GM10266 (cell line): Measurements from ENCODE around the gene FBXL4.
A peak's percentile ranks its signal among the peaks of the same experiment; 100 is the strongest.

Experiments used
- DNase-seq: peaks from one replicate; pipeline ENCODE4 v3.0.0; 2012; ENCODE audit errors: extremely low spot score
- TF ChIP-seq, protein P1 (sequence below): IDR thresholded peaks from 2 replicates; pipeline ENCODE4 v1.5.1; 2012; ENCODE audit warnings: mild to moderate bottlenecking, low read depth; ENCODE audit not compliant: control insufficient read depth, insufficient read depth; ENCODE audit errors: missing control alignments

FBXL4 gene

DNA sequence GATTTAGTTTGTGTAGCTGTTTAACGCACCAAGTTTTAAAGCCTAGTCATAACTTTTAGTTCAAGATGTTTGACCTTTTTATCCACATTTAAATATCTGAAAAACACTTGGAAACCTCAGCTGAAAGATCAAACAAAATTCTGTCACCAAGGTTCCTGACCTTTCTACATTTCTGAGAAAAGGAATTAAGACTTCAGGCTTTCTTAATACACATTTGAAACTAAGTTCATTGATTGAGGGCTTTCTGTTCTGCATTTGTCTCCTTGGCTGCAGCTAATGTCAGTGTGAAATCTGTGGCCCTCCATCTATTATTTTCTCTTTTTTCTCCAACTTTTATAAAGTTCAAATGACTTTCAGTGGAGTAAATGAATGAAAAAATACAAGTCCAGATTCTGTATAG lies 22.7 kb upstream of the FBXL4 start:
- TF ChIP-seq, protein P1, sequence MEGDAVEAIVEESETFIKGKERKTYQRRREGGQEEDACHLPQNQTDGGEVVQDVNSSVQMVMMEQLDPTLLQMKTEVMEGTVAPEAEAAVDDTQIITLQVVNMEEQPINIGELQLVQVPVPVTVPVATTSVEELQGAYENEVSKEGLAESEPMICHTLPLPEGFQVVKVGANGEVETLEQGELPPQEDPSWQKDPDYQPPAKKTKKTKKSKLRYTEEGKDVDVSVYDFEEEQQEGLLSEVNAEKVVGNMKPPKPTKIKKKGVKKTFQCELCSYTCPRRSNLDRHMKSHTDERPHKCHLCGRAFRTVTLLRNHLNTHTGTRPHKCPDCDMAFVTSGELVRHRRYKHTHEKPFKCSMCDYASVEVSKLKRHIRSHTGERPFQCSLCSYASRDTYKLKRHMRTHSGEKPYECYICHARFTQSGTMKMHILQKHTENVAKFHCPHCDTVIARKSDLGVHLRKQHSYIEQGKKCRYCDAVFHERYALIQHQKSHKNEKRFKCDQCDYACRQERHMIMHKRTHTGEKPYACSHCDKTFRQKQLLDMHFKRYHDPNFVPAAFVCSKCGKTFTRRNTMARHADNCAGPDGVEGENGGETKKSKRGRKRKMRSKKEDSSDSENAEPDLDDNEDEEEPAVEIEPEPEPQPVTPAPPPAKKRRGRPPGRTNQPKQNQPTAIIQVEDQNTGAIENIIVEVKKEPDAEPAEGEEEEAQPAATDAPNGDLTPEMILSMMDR, result no peak
- no peak for DNase-seq

DNA sequence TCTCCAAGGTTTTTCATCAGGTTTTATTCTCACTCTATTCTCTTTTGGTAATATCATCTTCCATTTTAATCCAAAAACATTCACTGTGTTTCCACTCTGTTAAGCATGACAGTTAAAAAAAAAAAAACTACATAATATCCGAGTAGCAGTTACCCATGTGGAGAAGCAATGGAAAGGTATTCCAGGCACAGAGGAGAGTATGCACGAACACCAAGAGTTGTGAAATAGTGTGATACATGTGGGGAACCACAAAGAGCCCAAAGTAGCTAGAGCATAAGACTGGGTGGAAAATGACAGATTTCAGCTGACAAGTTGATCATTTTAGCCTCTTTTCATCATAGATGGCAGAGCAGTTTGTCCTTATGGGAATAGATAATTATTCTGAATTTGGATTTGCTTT lies 19.9 kb upstream of the FBXL4 start:
- TF ChIP-seq, protein P1, result no peak
- DNase-seq, result no peak

DNA sequence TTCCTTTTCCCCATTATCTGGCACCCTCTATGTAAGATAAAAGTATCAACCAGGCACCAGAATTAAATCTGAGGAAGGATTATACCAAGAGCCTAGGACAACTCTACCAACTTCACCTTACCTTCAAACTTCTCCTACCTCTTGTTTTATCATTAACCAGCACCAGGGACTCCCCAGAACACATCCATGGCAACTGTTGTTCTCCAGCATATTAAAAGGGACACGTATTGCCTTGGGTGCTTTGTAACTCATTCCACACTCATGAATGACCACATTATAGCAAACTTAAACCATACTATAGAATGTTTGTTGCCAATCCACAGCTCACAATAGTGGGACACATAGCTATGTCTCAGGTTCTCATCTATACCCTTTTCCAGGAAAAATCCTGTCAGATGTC lies 11.9 kb upstream of the FBXL4 start:
- no peak for DNase-seq

DNA sequence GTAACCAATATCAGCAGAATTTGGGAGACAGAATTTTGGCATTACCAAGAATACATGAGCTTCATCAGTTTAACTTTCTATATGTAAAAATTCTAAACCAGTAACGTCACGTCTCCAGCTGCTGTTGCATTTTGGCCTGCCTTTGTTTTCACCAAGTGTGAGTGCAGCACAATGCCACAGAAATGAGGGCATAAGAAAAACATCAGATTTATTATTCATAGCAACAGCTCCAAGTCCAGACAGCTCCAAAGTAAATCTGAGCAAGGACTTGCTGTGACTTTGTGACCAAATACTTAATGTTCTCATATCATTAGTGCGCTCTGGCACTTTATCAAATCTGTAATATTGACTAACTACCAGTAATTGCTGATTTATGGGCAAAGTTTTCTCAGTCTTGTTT lies 11.0 kb upstream of the FBXL4 start:
- DNase-seq, result no peak
- TF ChIP-seq, protein P1, result no peak

More for the DNA sequence above, 11.9 kb upstream of the FBXL4 start:
- TF ChIP-seq, protein P1, result no peak

DNA sequence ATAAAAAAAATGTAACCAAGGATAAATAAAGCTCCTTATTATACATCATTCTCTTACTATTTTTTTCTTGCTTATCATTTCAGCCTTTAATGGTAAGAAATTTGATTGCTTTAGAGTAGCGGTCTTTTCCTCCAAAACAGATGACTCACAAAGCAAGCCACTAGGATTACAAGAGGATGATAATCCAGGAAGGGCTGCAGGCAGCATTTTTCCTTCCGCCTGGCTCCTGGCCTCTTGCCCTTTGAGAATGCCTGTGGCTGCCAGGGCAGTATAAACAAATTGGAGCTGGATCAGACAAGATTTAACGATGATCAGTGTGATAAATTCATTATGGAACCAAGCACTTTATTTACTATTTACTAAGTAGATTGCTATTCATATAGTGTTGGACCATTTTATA lies 9.7 kb upstream of the FBXL4 start:
- no peak for DNase-seq
- TF ChIP-seq, protein P1, result no peak

DNA sequence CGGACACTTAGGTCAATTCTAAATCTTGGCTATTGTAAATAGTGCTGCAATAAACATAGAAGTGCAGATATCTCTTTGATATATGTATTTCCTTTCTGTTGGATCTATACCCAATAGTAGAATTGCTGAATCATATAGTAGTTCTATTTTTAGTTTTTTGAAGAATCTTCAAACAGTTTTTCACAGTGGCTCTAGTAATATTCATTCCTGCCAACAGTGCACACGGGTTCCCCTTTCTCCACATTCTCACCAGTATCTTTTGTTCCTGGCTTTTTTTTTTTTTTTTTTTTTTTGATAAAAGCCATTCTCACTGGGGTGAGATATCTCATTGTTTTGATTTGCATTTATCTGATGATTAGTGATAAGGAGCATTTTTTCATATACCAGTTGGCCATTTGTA lies 1.8 kb upstream of the FBXL4 start:
- no peak for DNase-seq
- TF ChIP-seq, protein P1, result no peak

DNA sequence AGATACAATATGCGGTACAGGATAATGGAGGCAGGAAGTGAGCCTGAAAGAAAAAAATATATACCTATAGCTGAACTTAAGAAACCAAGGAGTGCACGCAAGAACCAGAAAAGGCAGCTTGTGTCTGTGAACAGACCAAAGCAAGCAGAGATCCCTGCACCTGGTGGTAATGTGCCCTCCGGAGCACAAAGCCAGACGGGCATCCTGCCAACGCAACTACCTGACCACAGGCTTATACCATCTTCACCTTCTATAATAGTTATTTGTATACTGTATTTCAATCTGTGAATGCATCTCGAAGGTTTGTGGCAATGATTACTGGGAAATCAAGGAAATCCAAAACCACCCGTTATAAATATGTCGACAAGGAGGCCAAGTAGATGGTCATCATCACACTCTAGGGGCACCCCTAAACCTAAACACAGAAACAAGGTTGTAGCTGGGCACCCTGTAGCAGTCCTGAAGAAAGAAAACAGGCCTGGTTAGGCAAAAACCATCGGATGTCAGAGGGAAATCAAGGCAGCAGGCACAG lies 801 bp downstream of the FBXL4 start:
- peak; percentile 14 for DNase-seq
- TF ChIP-seq, protein P1, result no peak
